ENCODE measurements around the gene KRTAP10-1. TPM values are rescaled to one million over a fixed set of nuclear protein-coding genes. Genes with fewer than 3 reads are reported as not detected.

Gene KRTAP10-1
- polyA plus RNA-seq, 12 donors, result not detected

GRCh38 chr21:44548922-44549321 is 8.9 kb upstream of the KRTAP10-1 start:
- DNase-seq, result no peak

- DNase-seq, result no peak
Observed at GRCh38 chr21:44548381-44548780, 8.4 kb upstream of the KRTAP10-1 start.

- no peak for DNase-seq
Observed at GRCh38 chr21:44547656-44548331, 7.8 kb upstream of the KRTAP10-1 start.

- DNase-seq, result no peak
Observed at GRCh38 chr21:44544566-44544965, 4.6 kb upstream of the KRTAP10-1 start.

- DNase-seq, result no peak
Observed at GRCh38 chr21:44542716-44543115, 2.7 kb upstream of the KRTAP10-1 start.

GRCh38 chr21:44540741-44541288 is 820 bp upstream of the KRTAP10-1 start:
- DNase-seq, result no peak

- DNase-seq, result no peak
Observed at GRCh38 chr21:44539046-44539445, 949 bp downstream of the KRTAP10-1 start.

GRCh38 chr21:44537930-44538911 is 1.8 kb downstream of the KRTAP10-1 start:
- no peak for DNase-seq

- no peak for DNase-seq
Observed at GRCh38 chr21:44535963-44536362, 4.0 kb downstream of the KRTAP10-1 start.

GRCh38 chr21:44534688-44535087 is 5.3 kb downstream of the KRTAP10-1 start:
- no peak for DNase-seq

GRCh38 chr21:44533891-44534627 is 5.9 kb downstream of the KRTAP10-1 start:
- DNase-seq, result no peak

- no peak for DNase-seq
Observed at GRCh38 chr21:44533121-44533890, 6.7 kb downstream of the KRTAP10-1 start.

- no peak for DNase-seq
Observed at GRCh38 chr21:44532712-44533111, 7.3 kb downstream of the KRTAP10-1 start.

- no peak for DNase-seq
Observed at GRCh38 chr21:44531606-44532564, 8.1 kb downstream of the KRTAP10-1 start.

GRCh38 chr21:44530903-44531605 is 8.9 kb downstream of the KRTAP10-1 start:
- DNase-seq, result no peak

- DNase-seq, result no peak
Observed at GRCh38 chr21:44530221-44530902, 9.6 kb downstream of the KRTAP10-1 start.

- no peak for DNase-seq
Observed at GRCh38 chr21:44529503-44530125, 10.4 kb downstream of the KRTAP10-1 start.

GRCh38 chr21:44529011-44529421 is 11.0 kb downstream of the KRTAP10-1 start:
- DNase-seq, result no peak
